NOMO-1 treated with DMSO at 0.1 percent for 48 hours (cell line): ENCODE measurements around the gene HOXD9.

Experiments used
- DNase-seq: peaks from one replicate; lab custom pipeline; 2025; ENCODE audit not compliant: unreplicated experiment; lab: John Stamatoyannopoulos, UW

HOXD9 gene

DNA sequence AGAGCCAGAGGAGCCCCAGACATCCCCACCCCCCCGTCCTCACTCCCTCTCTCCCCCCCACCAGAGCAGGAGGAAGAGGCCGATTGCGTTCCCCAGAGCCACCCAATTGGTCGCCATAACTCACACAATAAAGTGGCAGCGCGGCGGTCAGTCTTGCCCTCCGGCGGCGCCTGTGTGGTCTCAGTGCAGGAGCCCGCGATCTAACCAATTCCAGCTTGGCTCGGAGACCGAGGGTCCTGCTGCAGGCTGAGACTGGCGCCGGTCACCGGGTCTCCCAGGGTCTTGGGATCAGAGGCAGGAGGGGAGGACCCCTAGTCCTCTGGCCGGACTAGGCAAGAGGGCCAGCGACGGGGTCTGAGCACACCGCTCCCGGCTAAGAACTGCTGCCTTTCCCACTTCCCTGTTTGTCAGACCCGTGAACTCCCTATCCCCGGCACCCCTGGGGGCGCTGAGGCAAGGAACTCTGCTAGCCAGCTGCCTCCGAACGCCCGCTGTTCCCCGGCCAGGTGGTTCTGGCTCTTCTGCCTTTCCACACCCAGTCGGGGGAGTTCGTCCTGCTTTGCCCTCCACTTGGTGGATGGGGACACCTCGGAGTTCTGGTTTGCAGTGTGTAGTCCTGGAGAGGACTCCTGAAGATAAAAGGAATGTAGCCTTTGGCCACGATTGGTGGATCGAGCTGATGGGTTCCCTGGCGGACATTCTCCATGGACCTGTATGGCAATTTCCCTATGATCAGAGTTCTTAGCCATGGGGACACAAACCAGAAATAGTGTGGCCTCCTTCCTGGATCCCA, 24.0 kb upstream of the HOXD9 start:
- DNase-seq = no peak

DNA sequence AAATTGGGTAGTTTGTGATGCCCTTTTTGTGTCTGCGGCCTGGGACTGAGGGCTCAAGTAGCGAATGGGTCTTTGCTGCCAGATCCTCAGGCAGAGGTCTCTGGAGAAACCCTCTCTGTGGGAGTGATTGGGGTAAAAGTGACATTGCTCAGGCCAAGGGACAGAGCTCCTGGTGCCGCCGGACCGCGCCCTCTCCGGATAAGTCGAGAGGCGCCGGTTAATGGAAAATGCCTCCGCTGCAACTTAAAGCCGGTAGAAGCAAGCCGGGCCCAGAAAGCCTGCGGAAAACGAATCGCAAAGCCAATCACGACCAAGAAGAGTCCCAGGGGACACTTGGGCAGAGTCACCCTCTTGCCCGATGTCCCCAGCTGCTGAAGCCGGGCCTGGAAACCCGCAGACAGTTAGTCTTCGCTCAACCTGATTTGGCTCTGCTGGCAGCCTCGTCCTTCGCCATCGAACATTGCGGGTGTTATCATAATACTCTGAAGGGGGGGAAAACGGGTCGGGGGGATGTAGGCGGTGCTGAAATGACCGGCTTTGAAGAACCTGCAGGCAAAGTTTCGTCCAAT, 23.3 kb upstream of the HOXD9 start:
- no peak for DNase-seq

DNA sequence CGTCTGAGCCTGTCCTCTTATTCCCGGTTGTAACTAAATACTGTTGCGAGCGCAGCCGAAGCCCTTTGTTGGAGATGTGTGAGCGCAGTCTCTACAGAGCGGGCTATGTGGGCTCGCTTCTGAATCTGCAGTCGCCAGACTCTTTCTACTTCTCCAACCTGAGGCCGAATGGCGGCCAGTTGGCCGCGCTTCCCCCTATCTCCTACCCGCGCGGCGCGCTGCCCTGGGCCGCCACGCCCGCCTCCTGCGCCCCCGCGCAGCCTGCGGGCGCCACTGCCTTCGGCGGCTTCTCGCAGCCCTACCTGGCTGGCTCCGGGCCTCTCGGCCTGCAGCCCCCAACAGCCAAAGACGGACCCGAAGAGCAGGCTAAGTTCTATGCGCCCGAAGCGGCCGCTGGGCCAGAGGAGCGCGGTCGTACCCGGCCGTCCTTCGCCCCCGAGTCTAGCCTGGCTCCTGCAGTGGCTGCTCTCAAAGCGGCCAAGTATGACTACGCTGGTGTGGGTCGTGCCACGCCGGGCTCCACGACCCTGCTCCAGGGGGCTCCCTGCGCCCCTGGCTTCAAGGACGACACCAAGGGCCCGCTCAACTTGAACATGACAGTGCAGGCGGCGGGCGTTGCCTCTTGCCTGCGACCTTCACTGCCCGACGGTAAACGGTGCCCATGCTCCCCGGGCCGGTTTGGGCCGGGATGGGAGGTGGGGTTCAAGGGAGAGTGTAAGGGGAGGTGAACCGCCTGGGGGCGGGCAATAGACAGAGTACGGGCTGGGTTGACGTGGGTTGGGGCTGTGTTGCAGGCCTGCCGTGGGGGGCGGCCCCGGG, 22.6 kb upstream of the HOXD9 start, which contains the start of gene HOXD12:
Gene HOXD12, plus strand, starts transcription at position 68 of the 819 bp plus-strand sequence. Its CDS starts 7 bp downstream, at position 75.
- no peak for DNase-seq

DNA sequence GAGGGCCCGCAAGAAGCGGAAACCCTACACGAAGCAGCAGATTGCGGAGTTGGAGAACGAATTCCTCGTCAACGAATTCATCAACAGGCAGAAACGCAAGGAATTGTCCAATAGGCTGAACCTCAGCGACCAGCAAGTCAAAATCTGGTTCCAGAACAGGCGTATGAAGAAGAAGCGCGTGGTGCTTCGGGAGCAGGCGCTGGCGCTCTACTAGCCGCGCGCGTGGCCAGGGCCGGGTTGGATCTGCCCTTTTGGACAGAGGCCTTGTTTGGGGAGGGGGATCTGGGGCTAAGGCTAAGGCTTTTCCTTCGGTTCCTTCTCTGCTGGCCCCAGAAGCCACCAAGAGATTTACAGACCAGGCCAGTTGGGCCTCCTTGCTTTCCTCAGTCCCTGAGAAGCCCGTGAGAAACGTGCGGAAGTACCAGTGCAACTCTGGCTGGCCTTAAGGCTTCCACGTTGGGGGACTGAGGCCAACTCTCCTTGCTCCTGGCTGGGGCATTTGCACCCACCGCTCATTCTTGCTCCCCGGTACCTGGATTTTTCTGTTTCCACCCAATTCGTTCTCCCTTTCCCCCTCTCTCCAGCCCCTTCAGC, 21.9 kb upstream of the HOXD9 start:
- DNase-seq = no peak

DNA sequence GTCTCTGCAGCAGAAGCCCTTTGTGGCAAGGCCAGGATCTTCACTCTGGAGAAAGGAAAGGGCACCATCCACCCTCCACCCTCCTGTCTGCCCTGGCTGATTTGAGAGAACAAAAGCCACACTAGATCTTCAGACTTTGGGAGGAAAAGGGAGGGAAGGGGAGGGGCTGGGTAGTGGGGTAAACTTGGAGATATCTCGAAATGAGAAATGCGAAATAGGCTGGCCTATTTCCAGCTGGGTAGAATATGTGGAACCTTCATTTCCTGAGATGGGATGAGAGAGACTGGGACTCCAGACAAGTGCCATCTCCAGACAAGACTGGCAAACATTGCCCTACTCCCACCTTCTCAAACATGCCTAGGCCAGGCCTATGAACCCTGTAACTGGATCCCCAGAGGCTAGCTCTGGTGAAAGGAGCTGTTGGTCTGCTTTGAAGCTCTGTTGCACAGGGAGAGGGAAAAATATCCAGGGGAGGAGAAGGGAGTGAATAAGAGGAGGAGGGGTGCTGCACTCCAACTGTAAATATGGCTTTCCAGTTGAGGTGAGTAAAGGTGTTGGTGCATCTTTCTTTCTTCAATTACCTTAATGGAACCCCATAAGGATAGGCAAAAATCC, 21.2 kb upstream of the HOXD9 start:
- DNase-seq = no peak

DNA sequence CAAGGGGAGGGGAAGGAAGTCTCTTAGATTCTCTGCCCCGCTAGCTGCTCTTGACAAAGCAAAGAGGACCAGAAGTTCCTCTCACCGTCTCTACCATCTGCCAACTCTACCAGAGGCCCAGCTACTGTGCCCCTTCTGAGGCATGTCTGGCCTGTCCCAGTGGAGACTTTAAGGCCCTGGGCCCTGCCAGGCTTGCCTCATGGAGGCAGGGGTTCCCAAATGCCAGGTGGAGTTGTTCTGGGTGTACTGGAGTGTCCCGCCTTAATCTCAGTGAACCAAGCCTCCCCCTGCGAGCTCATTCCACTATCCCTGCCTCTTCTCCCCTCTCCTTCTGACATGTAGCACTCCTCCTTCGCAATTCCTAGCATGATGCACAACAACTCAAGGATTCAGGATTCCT, 20.7 kb upstream of the HOXD9 start:
- DNase-seq = no peak

DNA sequence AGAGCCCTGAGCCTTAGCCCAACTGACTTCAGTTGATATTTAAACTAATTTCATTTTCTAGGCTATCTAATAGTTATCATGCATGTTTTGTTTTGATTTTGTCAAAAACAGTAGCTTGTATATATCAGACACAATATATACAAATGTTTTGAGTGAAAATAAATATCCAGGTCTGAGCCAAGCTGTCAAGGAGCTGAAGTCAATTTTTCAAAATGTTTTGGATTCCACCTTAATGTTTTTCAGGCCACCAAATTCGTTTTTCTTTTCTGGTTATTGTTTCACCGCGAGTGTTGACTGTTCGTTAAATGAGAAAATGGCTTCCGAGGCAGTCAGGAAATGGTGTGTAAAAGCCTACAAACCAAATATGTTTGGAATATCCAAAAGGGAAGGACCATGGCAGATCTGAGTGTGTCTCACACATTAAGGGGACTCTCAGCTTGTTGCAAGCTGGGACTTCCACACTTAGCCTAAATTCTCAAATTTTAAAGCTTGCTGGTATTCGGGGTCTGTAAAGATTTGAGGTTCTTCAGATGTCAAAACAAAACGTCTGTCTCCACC, 20.1 kb upstream of the HOXD9 start:
- DNase-seq = no peak

DNA sequence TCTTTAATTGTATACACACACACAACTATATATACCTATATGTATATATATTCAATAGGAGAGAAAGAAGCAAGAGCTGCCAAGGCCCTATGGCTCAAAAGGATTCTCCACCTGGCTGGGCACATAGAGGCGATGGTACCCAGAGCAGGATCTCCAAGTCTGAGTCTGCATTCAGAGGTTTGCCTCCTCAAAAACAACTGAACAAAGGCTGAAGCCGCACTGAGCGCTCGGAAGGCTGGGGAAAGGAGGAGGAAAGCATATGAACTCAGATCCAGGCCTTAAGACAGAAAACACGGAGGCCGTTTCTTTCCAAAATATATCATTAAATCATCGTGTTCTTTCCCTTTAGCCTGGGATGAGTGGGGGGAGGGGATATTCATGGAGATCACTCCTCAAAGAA, 19.3 kb upstream of the HOXD9 start:
- no peak for DNase-seq

DNA sequence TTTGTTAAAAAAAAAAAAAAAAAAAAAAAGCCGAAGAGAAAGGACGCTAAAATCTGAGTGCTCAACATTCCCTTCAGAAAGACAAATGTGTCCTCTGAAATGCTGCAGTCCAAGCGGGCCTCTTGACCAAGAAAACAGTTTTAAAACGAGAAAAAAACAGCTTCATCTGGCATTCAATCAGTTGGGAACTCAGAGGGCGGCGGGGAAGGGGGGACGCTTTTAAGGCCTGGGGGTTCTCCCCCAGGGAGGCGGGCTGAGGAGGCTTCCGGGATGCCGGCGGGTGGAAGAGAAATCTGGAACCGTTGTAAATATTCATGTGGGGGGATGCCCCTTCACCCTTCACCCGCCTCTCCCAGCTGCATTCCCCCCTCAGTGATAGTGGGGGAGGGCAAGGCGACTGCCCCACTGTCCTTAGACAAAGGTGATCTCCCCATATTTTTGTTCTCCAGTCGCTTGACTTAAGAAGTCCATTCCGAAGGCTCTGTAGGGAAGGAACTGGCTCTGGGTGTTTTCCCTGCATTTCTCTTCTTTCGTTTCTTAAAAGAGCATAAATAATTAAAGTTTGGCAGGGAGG, 18.7 kb upstream of the HOXD9 start:
- no peak for DNase-seq

DNA sequence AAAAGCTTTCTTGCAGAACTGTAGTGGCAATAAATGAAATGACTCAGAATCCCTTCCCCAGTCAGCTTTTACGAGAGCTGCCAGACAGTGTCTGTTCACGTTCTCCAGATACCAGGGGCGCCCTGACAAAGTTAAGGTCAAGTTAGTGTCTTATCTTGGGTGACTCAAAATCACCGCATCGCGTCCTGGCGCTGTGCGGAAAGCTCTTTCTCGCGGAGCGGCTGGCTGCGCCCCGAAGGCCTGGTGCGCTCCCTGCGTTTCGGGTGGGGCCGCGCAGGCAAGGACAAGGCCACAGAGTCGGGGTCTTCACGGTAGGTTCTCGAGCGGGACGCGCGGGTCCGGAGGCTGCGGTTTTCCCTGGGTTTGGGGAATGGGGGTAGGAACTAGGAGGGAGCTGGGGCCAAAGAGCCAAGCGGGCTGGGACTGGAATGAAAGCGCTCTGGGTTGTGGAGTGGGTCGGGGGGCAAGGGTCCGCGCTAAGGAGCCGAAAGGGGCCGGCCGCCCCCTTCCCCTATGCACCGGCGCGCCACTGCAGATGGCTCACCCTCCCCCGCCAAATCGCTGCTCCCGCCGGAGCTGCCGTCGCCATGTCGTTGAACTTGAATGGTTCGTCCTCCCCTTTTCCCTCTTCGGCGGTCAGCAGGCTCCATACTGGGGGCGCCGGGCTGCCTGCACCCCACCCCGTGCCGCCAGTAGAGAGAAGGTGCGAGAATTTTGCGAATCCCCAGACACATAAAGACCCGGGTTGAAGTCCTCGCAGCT, 18.0 kb upstream of the HOXD9 start:
- DNase-seq = no peak

DNA sequence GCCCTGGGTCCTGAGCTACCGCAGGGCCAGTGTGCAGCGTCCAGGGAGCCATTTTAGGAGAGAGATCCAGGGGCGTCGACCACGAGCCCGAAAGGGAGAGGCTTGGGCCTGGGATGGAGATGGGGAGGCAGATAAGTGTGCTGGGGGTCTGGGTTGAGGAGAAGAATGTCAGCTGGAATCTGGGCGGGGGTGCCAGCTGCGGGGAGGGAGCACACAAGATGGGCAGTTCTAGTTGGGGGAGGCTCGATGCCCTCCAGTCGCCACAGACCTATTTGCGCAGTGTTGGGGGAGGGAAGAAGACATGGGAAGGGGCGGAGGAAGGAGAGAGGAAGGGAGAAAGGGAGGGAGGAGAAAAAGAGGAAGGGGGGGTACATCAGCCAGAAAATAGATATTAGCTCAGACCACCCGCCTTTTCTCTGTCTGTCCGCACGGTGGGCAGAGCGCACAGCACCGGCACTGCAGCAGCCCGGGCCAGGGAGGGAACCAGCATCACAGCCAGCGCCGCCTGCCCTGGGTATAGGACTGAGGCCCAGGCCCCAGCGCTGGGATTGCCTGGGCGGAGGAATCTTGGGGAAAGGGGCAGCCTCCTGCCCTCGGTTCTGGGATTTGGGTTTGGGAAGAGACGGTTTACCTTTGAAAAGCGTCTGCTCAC, 17.3 kb upstream of the HOXD9 start:
- DNase-seq = no peak

DNA sequence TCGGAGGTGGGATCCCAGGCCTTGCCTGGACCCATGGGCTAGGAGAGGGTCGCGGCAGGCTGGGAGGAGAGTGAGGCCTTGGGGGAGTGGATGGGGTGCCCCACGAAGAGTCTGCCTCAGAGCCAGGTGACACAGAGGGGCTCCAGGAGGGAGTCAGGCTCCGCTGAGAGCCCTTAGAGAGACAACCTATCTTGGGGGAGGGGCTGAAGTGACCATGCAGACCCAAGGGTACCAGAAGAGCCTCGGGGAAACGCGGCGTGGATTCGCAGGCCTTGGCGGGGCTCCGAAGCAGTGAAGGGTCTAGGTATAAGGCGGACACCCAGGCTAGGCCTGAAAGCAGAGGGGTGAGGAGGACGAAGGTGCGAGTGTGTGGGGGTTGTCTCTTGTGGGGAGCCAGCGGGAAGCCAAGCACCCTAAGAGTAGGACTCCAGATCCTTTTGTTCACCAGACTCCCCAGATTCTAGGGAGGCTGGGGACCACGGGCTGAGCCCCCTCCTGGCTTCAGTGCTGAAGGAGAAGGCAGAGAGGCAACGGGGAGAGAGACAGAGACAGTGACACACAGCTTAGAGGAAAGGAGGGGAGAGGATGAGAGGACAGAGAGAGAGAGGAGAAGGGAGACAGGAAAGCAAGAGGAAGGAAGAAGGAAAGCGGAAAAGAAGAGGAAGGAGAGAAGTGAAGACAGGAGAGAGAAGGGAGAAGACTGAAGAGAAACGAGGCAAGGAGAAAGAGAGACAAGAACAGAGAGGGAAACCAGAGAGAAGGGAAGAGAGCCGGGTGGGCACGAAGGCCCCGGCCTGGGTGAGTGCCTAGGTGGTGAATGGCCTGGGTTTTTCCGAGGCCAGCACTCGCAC, 16.6 kb upstream of the HOXD9 start:
- no peak for DNase-seq

DNA sequence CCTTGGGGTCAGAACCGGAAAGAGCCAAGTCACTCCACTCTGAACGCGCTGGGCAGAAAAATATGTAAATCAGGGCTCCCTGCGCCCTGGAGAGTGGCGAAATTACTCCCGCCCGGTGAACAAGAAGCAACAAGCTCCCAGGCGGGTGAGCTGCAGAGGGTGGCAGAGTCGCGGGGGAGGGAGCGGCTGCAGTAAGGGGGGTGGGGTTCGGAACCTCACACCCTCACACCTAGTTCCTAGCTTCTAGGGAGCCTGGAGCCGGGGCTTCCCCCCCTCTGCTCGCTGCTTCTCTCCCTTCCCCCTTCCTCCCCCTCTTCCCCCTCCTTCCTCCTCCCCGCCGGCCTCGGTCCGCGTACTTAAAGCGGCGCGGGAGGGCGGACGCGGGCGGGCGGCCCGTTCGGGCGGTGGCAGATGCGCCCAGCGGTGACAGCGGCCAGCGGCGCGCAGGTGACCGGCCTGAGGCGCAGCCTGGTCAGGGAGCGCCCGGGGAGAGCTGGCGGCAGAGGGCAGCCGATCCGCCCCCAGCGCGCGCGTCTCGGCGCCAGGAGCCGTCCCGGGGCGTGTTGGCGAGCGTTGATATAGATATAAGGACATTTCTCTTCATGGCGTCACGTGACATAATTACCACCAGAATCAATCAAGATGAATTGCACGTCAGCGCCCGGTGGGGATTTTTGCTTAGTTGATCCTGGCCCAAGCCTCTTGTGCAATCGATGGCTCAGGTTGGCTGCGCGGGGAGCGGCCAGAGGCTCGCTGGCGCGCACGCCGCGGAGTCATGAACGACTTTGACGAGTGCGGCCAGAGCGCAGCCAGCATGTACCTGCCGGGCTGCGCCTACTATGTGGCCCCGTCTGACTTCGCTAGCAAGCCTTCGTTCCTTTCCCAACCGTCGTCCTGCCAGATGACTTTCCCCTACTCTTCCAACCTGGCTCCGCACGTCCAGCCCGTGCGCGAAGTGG, 15.7 kb upstream of the HOXD9 start, which contains the start of gene HOXD11:
Gene HOXD11, plus strand, starts transcription at position 700 of the 959 bp plus-strand sequence. Its CDS starts 76 bp downstream, at position 776.
- no peak for DNase-seq

DNA sequence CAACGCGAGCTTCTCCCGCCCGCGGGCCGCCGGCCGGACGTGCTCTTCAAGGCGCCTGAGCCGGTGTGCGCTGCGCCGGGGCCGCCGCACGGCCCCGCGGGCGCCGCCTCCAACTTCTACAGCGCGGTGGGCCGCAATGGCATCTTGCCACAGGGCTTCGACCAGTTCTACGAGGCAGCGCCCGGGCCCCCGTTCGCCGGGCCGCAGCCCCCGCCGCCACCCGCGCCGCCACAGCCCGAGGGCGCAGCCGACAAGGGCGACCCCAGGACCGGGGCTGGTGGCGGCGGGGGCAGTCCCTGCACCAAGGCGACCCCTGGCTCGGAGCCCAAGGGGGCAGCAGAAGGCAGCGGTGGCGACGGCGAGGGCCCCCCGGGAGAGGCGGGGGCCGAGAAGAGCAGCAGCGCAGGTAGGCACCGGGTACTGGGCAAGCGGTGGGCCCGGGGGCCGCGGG, 14.8 kb upstream of the HOXD9 start:
- no peak for DNase-seq

DNA sequence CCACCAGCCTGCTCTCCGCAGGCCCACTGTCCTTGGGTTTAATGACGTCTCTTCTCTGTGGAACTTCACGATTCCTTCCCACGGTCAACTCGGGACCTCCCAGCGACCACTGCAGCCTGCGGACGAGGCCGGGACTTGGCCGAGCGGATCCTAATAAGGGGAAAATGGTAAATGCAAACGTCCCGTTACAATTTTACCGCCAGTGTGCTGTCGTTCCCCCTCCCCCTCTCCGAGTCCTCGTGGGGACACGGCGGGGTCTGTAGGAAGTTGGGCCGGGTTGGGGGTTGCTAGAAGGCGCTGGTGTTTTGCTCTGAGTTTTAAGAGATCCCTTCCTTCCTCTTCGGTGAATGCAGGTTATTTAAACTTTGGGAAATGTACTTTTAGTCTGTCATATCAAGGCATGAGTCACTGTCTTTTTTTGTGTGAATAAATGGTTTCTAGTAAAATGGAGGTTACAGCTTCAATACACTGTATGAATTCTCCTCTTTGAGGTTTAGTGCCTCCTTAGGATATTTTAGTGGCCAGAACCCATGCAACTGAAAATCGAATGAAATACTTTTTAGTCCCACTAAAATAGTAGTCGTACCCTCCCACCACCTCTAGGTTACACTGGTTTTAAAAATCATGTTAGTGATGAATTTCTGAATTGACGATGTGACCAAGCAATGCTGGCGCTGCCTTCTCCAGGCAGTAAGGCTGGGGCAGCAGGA, 13.2 kb upstream of the HOXD9 start:
- DNase-seq = no peak

DNA sequence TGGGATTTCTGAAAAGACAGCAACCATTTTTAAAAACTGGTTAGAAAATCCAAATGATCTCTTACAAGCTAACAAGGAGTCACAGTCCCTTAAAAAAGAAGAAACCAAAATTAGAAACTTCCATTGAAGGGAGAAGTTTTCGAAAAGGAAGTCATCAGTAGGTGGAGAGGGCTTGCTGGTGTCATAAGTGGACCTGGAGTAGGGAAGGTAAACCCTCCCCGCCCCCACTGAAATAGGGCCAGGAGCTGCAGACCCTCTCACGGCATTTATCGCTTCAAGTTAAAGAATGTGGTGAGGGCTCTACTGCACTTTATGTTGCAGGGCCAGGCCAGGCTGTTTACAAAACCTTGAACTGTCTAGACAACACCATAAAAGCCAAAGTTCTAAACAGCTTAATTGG, 12.6 kb upstream of the HOXD9 start:
- DNase-seq = no peak
